NCI-H2196 treated with DMSO at 0.1 percent for 48 hours (cell line): ENCODE results near the gene KDM4B.

ENCODE experiments used
- DNase-seq: peaks from one replicate; lab custom pipeline; 2025; ENCODE audit not compliant: unreplicated experiment; lab: John Stamatoyannopoulos, UW

Gene KDM4B

DNA sequence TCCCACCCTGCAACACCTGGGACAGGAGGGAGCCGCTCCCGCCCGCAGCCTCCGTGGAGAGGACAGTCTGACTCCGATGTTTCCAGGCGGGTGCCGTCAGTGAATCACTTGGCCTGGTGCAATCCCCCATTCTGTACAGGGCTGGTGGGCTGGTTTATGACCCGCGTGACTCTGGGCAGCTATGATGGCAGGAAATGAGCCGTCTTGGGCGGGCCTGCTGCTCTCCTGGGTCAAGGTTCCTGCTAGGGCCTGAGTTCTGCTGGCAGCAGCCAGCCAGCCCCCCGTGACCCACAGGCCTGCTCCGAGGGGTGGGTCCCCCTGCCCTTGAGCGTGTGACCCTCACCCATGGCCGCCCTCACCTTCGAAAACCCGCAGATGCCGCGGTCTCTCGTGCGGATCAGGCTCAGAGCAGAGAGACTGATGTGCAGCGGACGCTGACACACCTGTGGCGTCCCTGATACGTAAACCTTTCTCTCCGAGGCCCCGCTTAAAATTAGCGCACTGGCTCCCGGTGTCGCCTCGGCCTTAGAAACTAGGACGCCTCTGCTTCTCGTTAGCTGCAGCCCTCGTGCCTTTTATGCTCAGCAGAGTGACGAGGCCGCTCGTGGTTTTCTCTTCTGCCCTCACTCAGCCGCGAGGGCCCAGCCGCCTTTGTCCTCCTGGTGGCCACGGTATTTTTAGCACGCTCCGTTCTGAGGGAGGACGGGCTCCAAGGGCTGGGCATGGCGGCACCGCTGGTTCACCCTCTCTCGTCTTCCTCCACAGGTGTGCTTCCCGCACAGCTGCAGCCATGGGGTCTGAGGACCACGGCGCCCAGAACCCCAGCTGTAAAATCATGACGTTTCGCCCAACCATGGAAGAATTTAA, 63.4 kb downstream of the KDM4B start:
- DNase-seq: no peak

DNA sequence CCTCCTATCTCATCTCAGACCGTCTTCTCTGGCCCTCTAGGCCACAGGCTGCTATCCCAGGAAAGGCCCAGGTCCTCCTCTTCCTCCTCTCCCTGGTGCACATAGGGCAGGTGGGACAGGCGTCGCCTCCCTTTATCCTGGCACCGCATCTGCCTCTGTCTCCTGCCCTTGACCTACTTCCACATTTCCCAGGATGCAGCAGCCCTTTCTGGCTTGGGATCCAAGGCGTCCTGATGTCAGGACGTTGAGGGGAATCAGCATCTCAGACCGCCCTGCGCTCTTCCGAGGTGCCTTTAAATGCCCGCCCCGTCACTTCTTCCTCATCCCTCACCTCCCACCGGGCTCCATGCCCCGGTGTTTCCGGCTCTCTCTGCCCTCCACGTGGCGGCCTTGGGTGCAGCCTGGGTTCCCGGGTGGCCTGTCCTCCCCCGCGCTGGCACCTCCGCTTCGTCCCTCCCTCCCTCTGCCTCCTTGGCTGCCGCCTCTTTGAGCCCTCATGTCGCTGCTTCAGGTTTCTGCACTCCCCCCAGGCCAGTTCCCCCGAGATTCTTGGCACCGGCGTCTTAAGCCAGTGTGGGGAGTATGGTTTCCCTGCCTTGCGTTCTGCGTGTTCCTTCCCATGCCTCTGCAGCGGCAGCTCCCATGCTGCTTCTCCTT, 66.3 kb downstream of the KDM4B start:
- DNase-seq: no peak

DNA sequence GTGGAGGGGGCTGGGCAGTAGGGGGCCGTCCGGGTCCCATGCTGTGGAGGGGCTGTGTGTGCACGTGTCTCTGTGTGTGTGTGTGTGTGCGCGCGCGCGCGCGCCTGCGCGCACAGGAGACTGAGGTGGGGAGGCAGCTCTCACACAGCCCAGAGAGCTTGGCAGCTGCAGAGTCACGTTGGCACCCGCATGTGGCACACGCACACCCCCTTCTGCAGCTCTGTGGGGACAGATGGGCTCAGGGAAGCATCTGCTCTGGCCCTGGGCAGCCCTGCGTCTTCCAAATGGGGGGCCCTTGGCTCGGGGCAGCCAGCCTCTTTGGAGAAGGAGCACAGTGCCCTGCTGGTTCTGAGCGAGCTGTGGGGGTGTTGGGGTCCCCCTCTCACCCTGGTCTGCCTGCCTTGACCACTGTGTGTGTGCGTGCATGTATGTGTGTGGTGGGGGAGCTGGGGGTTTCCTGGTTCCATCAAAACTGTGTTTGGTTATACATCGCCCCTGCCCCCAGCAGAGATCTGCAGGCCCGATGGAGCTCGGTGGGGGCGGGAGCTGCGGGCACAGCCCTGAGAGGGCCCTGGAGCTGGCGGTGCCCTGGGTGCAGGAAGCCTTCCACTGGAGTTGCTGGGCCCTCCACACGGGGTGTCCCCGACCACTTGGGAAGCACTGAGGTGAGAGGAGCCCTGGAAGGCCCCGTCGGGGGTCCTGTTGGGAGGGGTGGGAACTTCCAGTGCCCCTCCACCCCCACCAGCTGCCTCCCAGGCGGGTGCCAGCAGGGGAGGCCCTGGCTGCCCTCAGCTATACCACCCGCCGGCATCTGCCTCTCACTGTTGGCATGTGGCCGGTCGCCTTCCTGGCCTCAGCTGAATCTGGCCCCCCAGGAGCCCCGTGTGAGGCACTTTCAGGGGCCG, 67.1 kb downstream of the KDM4B start:
- no peak for DNase-seq

DNA sequence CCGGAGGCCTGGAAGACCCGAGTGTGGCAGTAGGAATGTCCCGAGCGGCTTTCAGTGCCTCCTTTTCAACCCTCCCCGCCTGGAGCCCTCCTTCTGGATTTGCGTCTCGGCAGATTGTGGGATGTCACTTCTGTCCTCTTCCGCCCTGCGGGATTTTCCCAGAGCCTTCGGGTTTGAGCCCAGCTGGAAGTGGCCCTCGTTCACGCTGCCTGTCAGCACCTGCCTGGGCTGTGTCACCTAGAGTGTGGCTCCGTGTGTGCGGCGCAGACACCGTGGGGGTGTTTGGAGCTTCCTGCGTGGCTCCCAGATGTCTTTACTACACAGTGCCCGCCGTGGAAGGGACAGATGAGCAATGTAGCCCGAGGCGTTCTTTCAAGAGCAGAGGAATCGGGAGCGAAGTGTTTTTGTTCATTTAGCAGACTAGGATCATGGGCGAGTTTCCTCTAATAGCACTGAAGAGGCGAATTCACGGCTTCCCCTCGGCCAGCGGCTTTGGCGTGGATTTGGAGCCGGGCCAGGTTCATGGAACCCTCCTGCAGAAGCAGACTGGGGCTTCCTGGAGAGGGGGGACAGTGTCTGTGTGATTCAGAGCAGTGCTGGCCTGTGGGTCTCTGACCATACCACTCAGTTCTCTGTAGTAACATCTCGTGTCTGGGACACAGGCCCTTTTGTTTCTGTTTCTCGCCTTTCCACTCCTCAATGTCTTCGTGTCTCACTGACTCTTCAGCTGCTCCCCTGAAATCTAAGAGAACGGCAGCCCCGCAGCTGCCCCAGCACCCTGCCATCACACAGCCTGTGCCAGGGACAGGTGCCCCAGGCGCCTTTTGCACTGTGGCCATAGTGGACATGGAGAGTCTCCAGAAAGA, 68.0 kb downstream of the KDM4B start:
- DNase-seq: no peak

DNA sequence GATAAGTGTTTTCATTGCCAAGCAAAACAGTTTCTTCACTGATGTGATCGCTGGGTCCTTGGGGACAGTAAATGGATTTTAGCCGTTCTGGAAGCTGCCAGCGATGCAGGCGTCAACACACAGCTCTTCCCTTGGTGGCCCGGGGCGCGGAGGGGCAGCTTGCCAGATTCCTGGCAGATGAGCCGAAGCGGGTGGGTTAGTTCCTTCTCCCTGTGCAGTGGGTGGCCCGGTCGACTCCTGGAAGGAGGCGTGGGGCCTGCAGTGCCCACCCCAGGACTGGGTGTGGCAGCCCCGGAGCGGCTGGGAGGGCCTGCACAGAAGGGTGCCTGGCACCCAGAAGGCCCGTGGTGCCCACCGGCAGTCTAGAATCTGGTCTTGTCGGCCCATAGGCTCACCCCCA, 69.0 kb downstream of the KDM4B start:
- no peak for DNase-seq

DNA sequence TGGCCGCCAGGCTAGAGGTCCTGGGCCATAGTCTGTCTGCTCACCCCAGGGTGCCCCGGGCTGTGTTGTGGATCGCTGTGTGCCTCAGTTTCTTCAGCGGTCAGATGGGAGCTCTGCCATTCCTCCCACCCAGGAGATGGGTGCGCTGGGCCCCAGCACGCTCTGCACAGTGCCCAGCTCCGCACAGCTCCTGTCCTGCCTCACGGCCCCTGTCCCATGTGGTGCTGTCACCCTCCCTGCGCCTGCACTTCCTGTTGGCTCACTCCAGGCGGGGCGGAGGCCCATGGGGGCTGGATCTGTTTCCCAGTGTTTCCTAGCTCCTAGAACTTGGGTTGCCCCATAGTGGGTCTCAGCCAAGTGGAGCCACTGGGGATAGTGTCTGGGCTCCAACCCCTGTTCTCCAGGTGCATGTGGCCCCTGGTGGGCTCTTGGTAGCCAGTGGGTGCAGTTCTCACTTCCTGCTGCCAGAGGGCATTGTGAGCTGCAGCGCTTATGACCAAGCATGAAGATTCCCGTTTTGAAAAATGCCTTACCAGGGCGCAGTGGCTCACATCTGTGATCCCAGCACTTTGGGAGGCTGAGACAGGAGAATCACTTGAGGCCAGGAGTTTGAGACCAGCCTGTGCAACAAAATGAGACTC, 69.8 kb downstream of the KDM4B start:
- peak; percentile 4 for DNase-seq

DNA sequence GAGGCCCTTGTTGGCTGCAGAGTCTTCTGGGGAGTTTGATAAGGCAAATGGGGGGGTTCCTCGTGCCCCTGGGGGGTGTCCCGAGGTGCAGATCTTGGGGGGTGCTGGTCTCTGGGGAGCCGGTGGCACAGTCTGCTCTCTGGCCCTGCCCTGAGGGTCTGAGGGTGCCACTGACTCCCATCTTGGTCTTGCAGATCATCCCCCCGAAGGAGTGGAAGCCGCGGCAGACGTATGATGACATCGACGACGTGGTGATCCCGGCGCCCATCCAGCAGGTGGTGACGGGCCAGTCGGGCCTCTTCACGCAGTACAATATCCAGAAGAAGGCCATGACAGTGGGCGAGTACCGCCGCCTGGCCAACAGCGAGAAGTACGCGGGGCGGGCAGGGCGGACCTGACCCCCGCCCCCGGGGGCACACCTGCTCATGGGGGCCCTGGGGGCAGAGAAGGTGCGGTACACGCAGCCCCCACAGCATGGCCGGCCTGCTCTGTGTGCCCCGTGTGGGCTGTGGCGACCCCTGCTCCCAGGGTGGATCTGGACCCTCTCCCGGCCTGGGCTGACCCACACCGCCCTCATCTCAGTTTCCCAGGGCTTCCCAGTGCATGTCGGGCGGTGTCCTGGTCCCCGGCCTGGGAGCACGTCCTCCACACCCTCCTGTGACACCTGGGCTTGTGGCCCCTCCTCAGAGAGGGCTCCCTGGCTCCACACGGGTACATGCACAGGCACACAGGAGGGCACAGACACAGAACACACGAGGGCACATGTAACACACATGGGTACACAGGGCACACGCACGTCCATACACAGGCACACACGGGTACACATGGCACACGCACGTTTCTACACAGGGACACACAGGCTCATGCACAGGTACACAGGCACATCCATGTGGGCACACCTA, 71.0 kb downstream of the KDM4B start:
- no peak for DNase-seq

DNA sequence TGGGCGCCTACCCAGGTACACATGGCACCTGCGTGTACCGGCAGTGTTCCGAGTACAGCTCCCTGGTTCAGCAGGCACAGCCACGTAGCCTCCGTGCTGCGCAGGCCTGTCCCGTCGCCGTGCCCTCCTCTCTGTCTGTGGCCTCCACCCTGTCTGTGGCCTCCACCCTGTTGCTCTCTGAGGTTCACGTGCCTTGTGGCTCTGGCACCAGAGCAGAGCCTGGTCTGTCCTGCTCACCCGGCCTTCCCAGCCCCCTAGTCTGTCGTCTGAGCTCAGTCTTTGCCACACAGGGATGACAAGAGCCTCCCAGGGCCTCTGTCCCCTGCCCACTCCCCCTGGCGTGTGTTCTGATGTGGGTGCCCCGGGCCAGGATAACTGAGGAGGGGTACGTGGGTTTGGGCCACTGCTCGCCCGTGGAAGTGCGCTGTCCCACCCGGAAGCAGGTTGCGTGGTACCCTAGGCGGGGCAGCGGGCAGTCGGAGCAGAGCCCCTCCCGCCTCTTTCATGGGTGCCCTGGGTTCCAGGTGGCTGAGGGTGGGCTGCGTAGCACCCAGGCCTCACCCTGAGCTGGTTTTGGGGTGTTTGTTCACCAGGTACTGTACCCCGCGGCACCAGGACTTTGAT, 71.7 kb downstream of the KDM4B start:
- no peak for DNase-seq

DNA sequence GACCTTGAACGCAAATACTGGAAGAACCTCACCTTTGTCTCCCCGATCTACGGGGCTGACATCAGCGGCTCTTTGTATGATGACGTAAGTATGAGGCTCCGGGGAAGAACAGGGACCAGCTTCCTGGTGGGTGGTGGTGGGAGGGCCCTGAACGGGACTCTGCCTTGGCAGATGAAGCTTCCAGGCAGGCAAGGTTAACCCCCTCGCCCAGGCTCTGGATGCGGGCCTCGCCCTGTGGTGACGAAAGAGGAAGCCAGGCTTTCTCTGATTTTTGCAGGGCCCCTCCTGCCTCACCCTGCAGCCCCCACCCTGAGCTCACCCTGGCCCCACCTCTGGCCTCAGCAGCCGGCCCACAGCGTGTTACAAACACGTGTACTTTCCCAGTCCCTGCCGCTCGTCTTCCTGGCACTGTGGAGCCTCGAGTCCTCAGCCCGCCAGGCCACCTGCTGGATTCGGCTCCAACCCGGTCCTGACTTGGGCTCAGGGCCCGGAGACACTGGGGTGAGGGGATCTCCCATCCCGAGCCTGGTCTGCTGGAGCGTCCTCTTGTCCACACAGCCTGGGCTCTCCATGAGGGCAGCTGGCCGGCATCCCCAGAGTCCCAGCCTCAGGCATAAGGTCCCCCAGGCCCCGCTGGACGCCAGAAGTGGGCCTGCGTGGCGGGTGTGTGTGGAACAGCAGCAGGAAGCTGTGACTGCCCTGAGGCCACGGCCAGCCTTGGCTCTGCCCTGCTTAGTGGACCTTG, 72.4 kb downstream of the KDM4B start:
- DNase-seq: no peak

DNA sequence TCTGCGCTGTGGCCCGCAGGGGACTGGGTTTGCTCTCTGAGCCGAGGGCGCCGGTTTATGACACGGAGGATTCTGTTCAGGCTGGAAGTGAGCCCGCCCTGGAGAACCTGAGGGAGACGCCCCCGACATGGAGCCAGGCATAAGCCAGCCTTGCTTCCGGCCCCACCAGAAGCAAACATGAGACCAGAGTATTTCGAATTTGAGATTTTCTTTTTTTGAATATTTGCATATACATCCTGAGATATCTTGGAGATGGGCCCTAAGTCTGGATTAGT, 72.9 kb downstream of the KDM4B start:
- no peak for DNase-seq

DNA sequence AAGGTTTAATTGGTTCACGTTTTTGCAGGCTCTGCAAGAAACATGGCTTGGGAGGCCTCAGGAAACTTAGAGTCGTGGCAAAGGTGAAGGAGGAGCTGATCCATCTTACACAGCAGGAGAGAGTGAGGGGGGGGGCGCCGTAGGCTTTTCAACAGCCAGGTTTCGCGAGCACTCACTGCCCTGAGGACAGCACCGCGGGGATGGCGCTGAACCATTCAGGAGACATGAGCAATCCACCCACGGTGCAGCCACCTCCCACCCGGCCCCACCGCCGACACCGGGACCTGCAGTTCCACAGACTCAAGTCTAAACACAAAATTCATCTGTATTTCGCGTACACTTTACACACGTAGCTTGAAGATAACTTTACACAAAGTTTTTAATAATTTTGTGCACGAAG, 73.6 kb downstream of the KDM4B start:
- no peak for DNase-seq

DNA sequence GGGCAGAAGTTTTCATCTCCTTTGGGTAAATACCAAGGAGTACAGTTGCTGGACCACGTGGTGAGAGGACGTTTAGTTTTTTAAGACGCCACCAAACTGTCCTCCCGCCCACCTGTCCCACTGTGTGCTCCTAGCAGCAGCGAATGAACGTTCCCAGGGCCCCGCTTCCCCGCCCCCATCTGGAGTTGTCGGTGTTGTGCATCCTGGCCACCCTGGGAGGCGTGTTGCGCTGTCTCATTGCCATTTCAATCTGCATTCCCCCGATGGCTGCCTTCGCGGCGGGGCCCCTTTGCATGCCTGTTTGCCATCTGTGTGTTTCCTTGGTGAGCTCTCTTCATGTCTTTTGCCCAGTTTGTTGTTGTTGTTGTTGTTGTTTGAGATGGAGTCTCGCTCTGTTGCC, 76.1 kb downstream of the KDM4B start:
- DNase-seq: no peak

DNA sequence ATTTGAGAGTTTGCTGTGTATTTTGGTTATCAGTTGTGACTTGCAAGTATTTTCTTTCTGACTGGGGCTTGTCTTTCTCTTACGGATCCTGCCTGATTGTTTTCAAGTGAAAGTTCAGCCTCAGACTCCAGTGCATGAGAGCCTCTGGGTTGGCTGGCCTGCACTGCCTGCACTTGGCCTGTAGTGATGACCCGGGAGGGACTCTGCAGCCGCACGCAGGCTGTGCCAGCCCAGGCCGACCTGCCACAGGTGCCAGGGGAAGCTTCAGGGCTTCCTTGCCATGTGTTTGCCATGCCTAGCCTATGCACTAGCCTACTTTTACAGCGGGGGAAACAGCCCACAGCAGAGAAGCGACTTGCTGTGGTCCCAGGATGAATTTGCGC, 77.0 kb downstream of the KDM4B start:
- DNase-seq: no peak

DNA sequence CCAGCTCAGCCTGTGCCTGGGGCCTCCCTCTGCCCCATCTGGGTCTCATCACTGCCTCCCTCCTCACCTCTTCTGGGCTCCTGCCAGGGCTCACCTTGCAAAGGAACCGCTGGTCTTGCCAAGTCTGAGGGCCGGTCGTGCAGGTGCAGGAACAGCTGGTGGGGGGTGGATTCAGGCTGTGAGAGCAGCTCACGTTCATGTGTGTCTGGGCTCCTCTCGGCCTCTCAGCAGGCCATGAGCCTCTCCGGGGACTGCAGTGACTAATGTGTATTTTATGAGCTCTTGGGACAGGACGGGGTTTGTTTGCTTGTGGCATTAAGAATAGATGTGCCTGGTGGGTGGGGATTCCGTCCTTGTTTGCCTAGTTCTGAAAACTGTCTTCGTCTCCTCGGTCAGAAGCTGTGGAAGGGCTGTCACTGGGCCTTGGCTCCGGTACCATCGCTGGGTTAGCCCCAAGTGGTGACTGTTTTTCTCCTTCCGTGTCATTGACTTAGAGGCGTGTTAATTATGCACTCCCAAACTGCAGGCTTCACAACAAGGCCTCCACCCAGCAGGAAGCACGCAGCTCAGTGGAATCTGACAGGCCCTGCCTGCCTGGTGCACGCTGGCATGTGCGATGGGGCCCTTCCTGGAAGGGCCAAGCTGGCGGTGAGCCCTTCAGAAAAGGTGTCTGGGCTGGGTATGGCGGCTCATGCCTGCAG, 77.6 kb downstream of the KDM4B start:
- DNase-seq: peak; percentile 93

DNA sequence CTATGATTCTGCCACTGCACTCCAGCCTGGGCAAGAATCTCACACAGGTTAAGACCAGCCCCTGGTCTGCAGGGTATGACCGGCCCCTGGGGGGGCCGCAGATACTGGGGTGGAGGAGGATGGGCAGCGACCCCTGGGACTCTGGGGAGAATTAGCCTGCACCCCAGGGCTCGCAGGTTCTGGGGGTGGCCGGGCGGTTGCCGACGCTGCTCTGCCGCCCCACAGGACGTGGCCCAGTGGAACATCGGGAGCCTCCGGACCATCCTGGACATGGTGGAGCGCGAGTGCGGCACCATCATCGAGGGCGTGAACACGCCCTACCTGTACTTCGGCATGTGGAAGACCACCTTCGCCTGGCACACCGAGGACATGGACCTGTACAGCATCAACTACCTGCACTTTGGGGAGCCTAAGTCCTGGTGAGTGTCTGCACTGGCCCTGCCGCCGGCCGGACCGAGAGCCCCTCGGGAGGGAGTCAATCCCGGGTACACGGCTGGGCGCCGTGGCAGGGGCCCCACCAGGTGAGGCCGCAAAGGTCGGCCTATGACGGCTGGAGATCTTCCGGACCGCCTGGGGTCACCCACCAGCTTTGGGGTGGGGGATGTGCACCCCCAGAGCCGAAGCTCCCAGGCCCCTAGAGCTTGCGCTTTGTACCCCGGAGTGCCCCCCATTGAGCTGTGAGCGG, 78.5 kb downstream of the KDM4B start:
- no peak for DNase-seq

DNA sequence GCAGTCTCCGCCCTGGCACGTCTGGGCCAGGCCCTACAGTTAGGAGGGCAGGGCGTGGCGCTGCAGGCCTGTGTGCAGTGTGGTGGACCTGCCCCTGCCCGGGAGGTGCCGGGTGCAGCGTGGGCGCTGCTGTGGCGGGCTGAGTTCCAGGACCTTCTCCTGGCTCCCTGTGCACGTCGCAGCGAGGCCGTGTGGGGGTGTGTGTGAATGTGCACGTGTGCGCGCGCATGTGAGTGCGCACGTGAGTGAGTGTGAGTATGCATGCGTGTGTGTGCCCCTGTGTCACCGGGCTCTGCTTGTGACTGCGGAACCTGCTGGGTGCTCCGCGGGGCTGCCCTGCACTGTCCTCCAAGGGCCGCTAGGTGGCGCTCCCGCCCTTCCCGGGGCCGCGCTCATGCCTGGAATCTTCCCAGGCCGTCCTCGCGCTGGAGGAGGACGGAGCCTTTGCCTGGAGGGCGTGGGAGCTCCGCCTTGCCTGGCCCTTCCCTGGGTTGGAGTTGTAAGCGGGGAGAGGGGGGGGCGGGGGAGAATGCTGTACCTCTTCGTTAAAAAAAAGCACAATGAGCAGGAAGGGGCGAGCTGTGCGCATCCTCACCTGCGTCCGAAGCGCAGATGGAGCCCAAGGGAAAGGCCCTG, 79.3 kb downstream of the KDM4B start:
- DNase-seq: peak; percentile 70
